ENCODE data around the gene DCX.

Gene DCX

GRCh38 chrX:111257733-111258132 is 154.3 kb downstream of the DCX start:
- no peak for TF ChIP-seq CTCF (IDR thresholded peaks at IDR 0.05; ENCODE audit: insufficient read depth, low read depth, low read length, missing control alignments)
- H3K4me3 ChIP-seq (ENCODE audit: low read depth, low read length) = no peak overlapping the region
- no peak for DNase-seq (ENCODE audit: low read depth)

GRCh38 chrX:111254896-111255693 is 156.9 kb downstream of the DCX start:
- no peak for TF ChIP-seq CTCF (IDR thresholded peaks at IDR 0.05; ENCODE audit: insufficient read depth, low read depth, low read length, missing control alignments)
- H3K4me3 ChIP-seq (ENCODE audit: low read depth, low read length) = no peak overlapping the region
- no peak for DNase-seq (ENCODE audit: low read depth)

GRCh38 chrX:111244235-111244750 is 167.7 kb downstream of the DCX start:
- peak; percentile 5 for DNase-seq (ENCODE audit: low read depth)
- peak; percentile 22 for TF ChIP-seq CTCF (IDR thresholded peaks at IDR 0.05; ENCODE audit: insufficient read depth, low read depth, low read length, missing control alignments)
- no peak overlapping the region for H3K4me3 ChIP-seq (ENCODE audit: low read depth, low read length)

Measured in GM12865 (cell line).